OCI-LY1 (cell line): Measurements from ENCODE around the gene FOXF1.

ENCODE experiments used
- H2AFZ ChIP-seq: fragments of 200-600 bp; sonication (generic), shearing (Covaris generic); 2 replicates; pipeline ENCODE4 v1.6.0; 2014; ENCODE audit warnings: antibody characterized with exemption, mild to moderate bottlenecking, low read length
- H3F3A ChIP-seq: fragments of 200-600 bp; sonication (generic), shearing (Covaris generic); 2 replicates; pipeline ENCODE4 v1.6.0; 2014; ENCODE audit warnings: mild to moderate bottlenecking, antibody characterized with exemption, low read length, moderate library complexity; ENCODE audit not compliant: insufficient read depth
- H3K27ac ChIP-seq: fragments of 200-600 bp; sonication (generic); 2 replicates; pipeline ENCODE4 v1.5.1; 2014; ENCODE audit warnings: low read length, mixed run types, mild to moderate bottlenecking, low read depth; ENCODE audit not compliant: poor library complexity, severe bottlenecking
- H3K27me3 ChIP-seq: fragments of 200-600 bp; sonication (generic); 2 replicates; pipeline ENCODE4 v1.6.0; 2014; ENCODE audit warnings: antibody characterized with exemption, mild to moderate bottlenecking, low read length, moderate library complexity; ENCODE audit not compliant: insufficient read depth
- H3K36me3 ChIP-seq: fragments of 200-600 bp; sonication (generic); 2 replicates; pipeline ENCODE4 v1.6.1; 2014; ENCODE audit warnings: mild to moderate bottlenecking, antibody characterized with exemption, low read length, moderate library complexity, mixed read lengths; ENCODE audit not compliant: insufficient read depth
- H3K4me1 ChIP-seq: fragments of 200-600 bp; sonication (generic); 2 replicates; pipeline ENCODE4 v1.5.1; 2014; ENCODE audit warnings: mild to moderate bottlenecking, low read length, moderate library complexity; ENCODE audit not compliant: insufficient read depth, severe bottlenecking
- H3K4me2 ChIP-seq: fragments of 200-600 bp; sonication (generic), shearing (Covaris generic); 2 replicates; pipeline ENCODE4 v1.6.1; 2014; ENCODE audit warnings: low read length
- H3K4me3 ChIP-seq: fragments of 200-600 bp; sonication (generic); 2 replicates; pipeline ENCODE4 v1.5.1; 2014; ENCODE audit warnings: low read length, low read depth, mild to moderate bottlenecking, mixed read lengths; ENCODE audit not compliant: poor library complexity, severe bottlenecking
- H3K79me2 ChIP-seq: fragments of 200-600 bp; shearing (Covaris generic); 2 replicates; pipeline ENCODE4 v1.6.1; 2016; ENCODE audit warnings: mixed run types, low read length, mixed read lengths; ENCODE audit not compliant: insufficient read depth
- H3K9ac ChIP-seq: fragments of 200-600 bp; sonication (generic), shearing (Covaris generic); 2 replicates; pipeline ENCODE4 v1.6.1; 2014; ENCODE audit warnings: mild to moderate bottlenecking, low read length, mixed read lengths
- H3K9me2 ChIP-seq: fragments of 200-600 bp; sonication (generic), shearing (Covaris generic); 2 replicates; pipeline ENCODE4 v1.6.1; 2014; ENCODE audit warnings: low read depth, mild to moderate bottlenecking, low read length, mixed read lengths
- H3K9me3 ChIP-seq: fragments of 200-600 bp; shearing (Covaris generic); 2 replicates; pipeline ENCODE4 v1.6.1; 2014; ENCODE audit warnings: low read length, mixed read lengths
- H4K20me1 ChIP-seq: fragments of 200-600 bp; sonication (generic), shearing (Covaris generic); 2 replicates; pipeline ENCODE4 v1.6.0; 2016; ENCODE audit warnings: mild to moderate bottlenecking, low read length; ENCODE audit not compliant: insufficient read depth
- EZH2 ChIP-seq: fragments of 200-600 bp; sonication (generic), shearing (Covaris generic); IDR thresholded peaks from 2 replicates; pipeline ENCODE4 v1.8.0; 2017; ENCODE audit warnings: borderline replicate concordance, mixed run types, mild to moderate bottlenecking, antibody characterized with exemption, low read length, moderate library complexity, mixed read lengths
- TF ChIP-seq, protein P1 (sequence below): fragments of 200-600 bp; sonication (generic), shearing (Covaris generic); IDR thresholded peaks from 2 replicates; pipeline ENCODE4 v1.5.1; 2017; ENCODE audit warnings: mild to moderate bottlenecking, antibody characterized with exemption, low read length, moderate library complexity, mixed read lengths

The FOXF1 gene

DNA sequence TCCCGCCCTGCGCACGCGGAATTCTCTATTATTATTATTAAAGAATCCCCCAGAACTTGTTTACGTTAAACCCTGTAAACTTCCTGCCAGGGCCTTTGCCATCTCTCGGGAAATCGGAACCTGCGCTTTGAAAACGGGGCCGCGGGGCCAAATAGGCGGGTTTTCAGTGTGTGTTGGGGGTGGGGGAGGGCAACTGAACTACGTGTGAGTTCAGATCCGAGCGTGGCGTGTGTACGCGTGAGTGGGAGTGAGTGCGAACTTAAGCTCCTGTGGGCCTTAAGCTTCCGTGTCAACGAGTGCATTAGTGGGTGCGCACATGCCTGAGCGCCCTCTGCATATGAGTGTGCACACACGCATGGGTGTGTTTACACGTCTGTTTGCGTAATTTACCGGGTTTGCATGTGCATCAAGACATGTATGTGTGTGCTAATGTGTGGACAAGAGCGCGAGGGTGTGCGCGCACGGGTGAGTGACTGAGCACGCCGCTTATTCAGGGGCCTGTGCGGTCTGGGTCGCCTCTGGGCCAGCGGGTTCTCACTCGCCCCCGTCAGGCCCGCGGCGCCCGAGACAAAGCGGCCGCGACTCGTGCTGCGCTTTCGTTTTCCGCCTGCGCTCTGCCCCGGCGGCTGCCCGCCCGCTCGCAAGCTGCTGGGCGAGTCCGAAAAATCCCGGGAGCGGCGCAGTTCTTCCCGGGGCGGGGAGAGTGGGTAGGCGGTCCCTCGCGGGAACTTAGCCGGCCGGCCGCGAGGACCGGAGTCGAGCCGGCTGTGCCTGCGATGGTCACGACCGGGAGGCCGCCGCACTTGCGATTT, 1.2 kb upstream of the FOXF1 start:
- Histone ChIP-seq H3K4me2 (no peak overlapping the region), H3K27me3 (no peaks in the 10 kb centered on the region), H3K79me2 (no peaks in the 10 kb centered on the region), H2AFZ (no peak overlapping the region), H3F3A (no peaks in the 10 kb centered on the region), H3K9me2 (no peaks in the 10 kb centered on the region), H3K27ac (no peak overlapping the region), H3K4me1 (no peaks in the 10 kb centered on the region), H4K20me1 (no peaks in the 10 kb centered on the region), H3K9ac (no peak overlapping the region), H3K9me3 (no peaks in the 10 kb centered on the region), H3K36me3 (no peaks in the 10 kb centered on the region), H3K4me3 (peak overlapping the region; percentile 10)
- TF ChIP-seq, protein P1, sequence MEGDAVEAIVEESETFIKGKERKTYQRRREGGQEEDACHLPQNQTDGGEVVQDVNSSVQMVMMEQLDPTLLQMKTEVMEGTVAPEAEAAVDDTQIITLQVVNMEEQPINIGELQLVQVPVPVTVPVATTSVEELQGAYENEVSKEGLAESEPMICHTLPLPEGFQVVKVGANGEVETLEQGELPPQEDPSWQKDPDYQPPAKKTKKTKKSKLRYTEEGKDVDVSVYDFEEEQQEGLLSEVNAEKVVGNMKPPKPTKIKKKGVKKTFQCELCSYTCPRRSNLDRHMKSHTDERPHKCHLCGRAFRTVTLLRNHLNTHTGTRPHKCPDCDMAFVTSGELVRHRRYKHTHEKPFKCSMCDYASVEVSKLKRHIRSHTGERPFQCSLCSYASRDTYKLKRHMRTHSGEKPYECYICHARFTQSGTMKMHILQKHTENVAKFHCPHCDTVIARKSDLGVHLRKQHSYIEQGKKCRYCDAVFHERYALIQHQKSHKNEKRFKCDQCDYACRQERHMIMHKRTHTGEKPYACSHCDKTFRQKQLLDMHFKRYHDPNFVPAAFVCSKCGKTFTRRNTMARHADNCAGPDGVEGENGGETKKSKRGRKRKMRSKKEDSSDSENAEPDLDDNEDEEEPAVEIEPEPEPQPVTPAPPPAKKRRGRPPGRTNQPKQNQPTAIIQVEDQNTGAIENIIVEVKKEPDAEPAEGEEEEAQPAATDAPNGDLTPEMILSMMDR = no peak
- TF ChIP-seq EZH2 = no peak

DNA sequence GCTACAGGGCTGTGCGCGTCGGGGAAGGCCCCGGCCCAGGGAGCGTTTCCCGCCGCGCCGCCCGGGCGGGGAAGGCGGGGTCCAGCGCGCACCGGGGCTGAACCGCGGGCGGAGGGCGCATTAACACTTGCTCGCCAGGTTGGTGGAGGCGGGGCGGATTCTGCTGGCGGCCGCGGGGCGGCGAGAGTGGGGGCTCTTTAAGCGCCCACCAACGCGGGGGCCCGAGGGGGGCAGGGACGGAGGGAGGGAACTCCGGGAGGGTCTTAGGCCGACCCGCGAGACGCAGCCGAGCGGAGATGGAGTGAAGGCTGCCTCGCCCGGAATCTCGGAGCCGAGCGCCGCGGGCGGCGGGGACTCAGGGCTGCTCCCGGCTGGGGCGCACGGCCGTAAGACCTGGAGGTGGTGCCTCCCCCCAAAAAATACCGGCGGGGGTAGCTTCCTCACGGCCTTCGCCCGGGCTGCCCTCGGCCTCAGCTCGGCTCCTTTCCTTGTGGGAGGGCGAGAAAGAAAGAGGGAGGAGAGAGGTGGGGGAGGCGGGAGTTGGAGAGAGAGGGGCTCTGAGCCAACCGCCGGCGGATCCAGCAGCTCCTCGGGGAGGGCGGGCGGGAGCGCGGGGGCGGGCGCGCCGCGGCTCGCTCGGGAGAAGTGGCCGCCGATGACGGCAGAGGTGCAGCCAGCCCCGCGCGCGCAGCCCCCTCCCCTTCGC, 415 bp upstream of the FOXF1 start:
- H3K4me1 ChIP-seq = no peaks in the 10 kb centered on the region
- peak overlapping the region; percentile 10 for H3K4me3 ChIP-seq
- no peaks in the 10 kb centered on the region for H3K79me2 ChIP-seq
- no peaks in the 10 kb centered on the region for H3F3A ChIP-seq
- no peak overlapping the region for H3K27ac ChIP-seq
- H3K36me3 ChIP-seq = no peaks in the 10 kb centered on the region
- H3K9me3 ChIP-seq = no peaks in the 10 kb centered on the region
- no peak for TF ChIP-seq EZH2
- TF ChIP-seq, protein P1 = no peak
- H3K4me2 ChIP-seq = no peak overlapping the region
- H4K20me1 ChIP-seq = no peaks in the 10 kb centered on the region
- no peak overlapping the region for H3K9ac ChIP-seq
- H2AFZ ChIP-seq = no peak overlapping the region
- H3K27me3 ChIP-seq = no peaks in the 10 kb centered on the region
- no peaks in the 10 kb centered on the region for H3K9me2 ChIP-seq

DNA sequence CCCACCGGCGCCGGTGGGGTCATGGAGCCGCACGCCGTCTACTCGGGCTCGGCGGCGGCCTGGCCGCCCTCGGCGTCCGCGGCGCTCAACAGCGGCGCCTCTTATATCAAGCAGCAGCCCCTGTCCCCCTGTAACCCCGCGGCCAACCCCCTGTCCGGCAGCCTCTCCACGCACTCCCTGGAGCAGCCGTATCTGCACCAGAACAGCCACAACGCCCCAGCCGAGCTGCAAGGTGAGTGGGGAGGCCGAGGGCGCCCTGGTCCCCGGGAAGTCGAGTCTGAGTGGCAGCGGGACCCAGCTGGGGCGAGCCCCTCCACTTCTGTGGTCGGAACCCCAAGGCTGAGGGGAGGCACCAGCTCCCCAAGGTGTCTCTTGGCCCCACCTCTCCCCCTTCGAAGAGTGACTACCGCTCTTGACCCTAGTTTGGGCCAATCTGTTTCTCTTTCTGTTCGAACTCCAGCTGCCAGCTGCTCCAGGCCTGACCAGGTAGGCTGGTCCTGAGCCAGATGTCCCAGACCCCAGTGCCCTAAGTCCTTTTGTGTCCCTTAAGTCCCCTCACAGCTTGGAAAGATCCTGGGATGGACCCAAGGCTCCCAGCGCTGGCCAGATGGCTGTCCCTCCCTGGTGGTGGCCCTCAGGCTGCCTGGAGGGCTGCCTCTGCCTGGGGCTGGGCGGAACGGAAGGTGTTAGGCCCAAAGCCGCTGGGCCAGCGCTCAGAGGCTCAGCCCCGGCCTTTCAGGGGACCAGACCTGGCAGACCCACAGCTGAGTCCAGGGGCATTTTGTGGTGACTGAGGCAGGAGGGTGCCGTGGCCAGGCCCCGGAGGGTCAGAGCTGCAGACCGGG, 1.2 kb downstream of the FOXF1 start:
- no peak for TF ChIP-seq EZH2
- TF ChIP-seq, protein P1 = no peak
- Histone ChIP-seq H3K4me2 (no peak overlapping the region), H3K27ac (no peak overlapping the region), H2AFZ (no peak overlapping the region), H3K9ac (no peak overlapping the region), H3K36me3 (no peaks in the 10 kb centered on the region), H3K4me3 (no peak overlapping the region), H3F3A (no peaks in the 10 kb centered on the region), H3K9me2 (no peaks in the 10 kb centered on the region), H3K4me1 (no peaks in the 10 kb centered on the region), H3K9me3 (no peaks in the 10 kb centered on the region), H4K20me1 (no peaks in the 10 kb centered on the region), H3K79me2 (no peaks in the 10 kb centered on the region), H3K27me3 (no peaks in the 10 kb centered on the region)
